Measurements from ENCODE around the gene NEURL1B. TPM values are rescaled to one million over a fixed set of nuclear protein-coding genes. Genes with fewer than 3 reads are reported as not detected.
A peak's percentile ranks its signal among the peaks of the same experiment; 100 is the strongest.
"Not testable (repeated sequence)": the region's sequence is repeated elsewhere in the genome, so short reads cannot be mapped to it uniquely, and the experiment has no call there.

NEURL1B gene
- 15.9 TPM for total RNA-seq

- DNase-seq: peak; percentile 47
Observed at GRCh38 chr5:172640822-172641358, at the start of gene NEURL1B. NEURL1B (plus strand) TSS chr5:172641263; CDS start chr5:172641407, 144 bp downstream.

GRCh38 chr5:172591636-172592035 is 49.4 kb upstream of the NEURL1B start:
- no peak for DNase-seq

DNA sequence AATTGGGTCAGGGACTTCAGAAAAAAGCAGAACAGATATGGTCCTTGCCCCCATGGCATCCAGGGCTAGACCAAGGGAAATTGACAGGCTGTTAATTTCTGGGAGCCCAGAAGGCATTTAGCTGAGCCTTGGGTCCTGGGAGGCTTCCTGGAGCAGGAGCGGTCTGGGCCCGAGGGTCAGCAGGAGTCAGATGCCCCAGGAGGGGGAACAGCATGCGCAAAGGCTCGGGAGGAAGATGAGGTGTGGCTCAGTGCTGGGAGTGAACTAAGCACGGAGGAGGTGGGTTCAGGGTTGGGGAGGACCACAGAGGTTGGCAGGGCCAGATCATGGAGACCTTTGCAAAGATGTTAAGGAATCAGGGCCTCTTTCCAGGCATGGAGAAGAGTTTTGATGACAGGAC is 48.2 kb upstream of the NEURL1B start:
- no peak for DNase-seq

DNA sequence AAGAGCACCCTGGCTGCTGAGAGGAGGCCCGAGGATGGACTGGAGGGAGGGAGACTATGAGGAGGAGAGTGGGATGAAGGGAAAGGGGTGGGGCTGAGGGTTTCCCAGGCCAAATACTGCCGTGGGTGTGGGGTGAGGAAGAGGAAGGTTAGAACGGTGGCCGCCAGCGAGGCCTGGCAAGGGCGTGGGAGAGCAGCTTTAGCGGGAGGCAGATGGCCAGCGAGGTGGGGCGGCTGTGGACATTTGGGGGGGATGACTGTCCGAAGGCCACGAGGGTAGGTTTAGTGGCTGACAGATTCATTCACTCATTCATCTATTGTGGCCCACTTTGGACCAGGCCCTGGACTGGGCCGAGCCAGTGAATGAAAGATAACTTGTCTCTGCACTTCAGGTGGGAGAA is 47.8 kb upstream of the NEURL1B start:
- no peak for DNase-seq

- no peak for DNase-seq
Observed at GRCh38 chr5:172593721-172594235, 47.3 kb upstream of the NEURL1B start.

- no peak for DNase-seq
Observed at GRCh38 chr5:172594431-172594830, 46.6 kb upstream of the NEURL1B start.

GRCh38 chr5:172594867-172595466 is 46.1 kb upstream of the NEURL1B start:
- no peak for DNase-seq

GRCh38 chr5:172595596-172596455 is 45.2 kb upstream of the NEURL1B start:
- DNase-seq: no peak

- no peak for DNase-seq
Observed at GRCh38 chr5:172596638-172597231, 44.3 kb upstream of the NEURL1B start.

DNA sequence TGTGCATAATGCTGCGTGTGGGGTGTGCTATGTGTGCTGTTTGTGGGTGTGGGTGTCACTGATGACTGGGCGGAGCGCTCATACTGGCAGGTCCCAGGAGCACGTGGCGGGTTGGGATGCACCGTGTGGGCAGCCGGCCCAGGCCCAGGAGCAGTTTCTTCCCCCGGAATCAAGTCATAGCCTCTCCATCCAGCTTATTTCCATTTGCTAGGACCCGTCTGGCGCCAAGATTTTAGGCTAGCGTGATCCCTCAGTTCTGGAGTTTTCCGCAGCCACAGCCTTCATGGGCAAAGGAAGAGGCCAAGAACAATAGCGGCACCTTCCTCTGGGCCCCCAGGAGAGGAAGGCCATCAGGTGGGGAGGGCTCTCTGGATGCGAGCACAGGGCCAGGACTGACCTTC is 43.3 kb upstream of the NEURL1B start:
- DNase-seq: no peak

DNA sequence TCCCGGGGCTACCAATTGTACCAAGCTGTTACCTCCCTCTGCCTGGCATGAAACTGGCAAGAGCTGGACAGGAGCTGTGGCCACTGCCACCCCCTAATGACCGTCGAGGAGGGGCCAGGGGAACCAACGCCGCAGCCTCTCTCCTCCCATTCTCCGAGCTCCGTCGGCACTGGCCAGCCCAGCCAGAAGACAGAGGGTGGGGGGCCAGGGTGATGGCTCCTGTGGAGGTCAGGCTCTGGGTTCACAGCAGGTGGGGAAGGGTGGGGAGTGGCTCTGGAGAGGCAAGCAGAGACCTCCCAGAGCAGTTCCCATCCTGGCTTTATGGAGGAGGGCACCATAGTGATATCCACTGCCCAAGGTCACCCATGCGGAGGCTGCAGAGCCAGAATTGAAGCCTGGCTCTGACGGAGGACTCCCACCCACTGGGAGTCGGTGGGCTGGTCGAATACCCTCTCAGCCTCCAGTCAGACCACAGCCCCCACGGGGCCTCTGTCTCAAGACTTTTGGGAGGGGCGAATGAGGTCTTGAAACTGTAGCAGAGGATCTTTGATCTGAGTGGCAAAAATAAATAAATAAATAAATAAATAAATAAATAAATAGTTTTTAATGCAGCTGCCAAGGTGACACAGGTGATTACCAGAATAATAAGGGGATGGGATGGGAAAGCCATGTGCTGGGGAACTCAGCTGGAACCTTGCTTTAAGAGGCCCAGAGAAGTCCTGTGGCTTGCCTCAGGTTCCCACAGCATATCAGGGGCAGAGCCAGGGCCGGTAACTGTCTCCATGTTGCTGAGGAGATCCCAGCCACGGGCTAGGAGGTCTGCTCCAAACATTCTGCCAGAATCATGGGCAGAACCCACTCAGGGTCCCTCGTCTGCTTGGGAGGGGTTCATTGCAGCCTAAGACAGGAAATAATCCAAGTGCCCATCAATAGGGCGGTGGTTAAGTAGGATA is 42.5 kb upstream of the NEURL1B start:
- DNase-seq: no peak

DNA sequence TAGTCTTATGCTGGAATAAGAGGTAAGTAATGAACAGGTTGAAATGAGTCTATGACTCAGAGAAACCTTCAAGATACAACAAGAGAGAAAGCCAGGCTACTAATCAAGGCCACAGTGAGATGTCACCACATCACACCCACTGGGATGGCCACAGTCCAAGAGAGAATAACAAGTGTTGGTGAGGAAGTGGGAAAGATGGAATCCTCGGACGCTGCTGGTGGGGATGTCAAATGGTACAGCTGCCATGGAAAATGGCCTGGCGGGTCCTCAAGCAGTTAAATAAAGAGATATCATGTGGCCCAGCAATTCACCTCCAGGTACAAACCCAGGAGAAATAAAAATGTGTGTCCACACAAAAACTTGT is 41.9 kb upstream of the NEURL1B start:
- no peak for DNase-seq

- no peak for DNase-seq
Observed at GRCh38 chr5:172600571-172600970, 40.5 kb upstream of the NEURL1B start.

- DNase-seq: not testable (repeated sequence)
Observed at GRCh38 chr5:172601576-172601975, 39.5 kb upstream of the NEURL1B start.

DNA sequence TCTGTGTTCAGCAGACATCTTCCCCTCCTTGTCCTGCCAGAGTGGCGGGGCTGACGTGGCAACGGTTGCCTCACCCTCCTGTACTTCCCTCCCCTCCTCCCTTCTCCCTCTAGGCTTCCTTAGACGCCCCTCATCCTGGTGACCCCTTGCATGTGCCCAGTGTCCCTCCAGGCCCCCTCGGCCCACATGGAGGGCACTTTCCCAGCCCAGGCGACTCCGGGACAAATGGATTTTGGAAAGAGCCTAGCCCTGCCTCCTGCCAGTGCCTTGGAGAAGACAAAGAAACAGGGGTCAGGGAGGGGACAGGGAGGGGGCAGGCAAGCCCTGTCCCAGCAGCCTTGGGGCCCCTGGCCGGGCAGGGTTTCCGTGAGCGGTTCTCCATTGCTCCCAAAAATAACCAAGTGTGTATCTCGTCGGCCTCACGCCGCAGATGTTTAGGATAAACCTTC is 38.3 kb upstream of the NEURL1B start:
- no peak for DNase-seq

DNA sequence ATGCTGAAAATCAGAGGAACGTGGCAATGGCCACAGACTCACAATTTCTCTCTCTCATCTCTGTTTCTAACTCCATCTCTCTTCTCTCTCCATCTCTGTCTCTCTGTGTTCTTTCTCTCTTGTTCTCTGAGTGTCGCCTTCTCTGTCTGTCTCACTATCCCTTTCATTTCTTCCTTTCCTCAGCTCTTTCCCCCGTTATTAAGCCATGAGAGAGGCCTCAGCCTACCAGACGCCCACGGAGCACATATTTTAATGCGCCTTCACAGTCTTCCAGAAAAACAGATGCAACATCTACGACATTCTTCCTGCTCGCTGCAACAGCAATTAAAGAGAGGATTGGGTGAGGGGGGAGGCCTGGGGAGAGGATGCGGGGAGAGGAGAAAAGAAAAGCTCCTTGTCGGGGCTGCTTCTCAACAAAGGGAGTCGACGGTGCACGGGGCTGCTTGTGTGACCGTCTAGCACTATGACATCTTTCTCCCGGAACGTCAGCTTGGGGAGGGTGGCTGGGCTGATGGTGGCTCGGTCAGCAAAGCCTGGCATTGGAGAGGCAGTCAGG is 37.7 kb upstream of the NEURL1B start:
- peak; percentile 73 for DNase-seq

- no peak for DNase-seq
Observed at GRCh38 chr5:172605466-172605865, 35.6 kb upstream of the NEURL1B start.

- no peak for DNase-seq
Observed at GRCh38 chr5:172606156-172606785, 34.8 kb upstream of the NEURL1B start.

- no peak for DNase-seq
Observed at GRCh38 chr5:172607213-172607793, 33.8 kb upstream of the NEURL1B start.

GRCh38 chr5:172608773-172609172 is 32.3 kb upstream of the NEURL1B start:
- DNase-seq: no peak
